NCI-H2196 (cell line): Measurements from ENCODE around the gene SORL1-AS1.

Experiments used
- DNase-seq: peaks from one replicate; lab custom pipeline; 2025; ENCODE audit not compliant: unreplicated experiment; lab: John Stamatoyannopoulos, UW

SORL1-AS1 gene

GRCh38 chr11:121394785-121395184, 58.0 kb downstream of the SORL1-AS1 start:
- no peak for DNase-seq

- no peak for DNase-seq
Observed at GRCh38 chr11:121393855-121394254, 58.9 kb downstream of the SORL1-AS1 start.

- peak; percentile 46 for DNase-seq
Observed at GRCh38 chr11:121391914-121392313, 60.9 kb downstream of the SORL1-AS1 start.

- no peak for DNase-seq
Observed at GRCh38 chr11:121389651-121390050, 63.1 kb downstream of the SORL1-AS1 start.
